HL-60 (cell line): Measurements from ENCODE around the gene OSBP2.

ENCODE experiments used
- DNase-seq, 2 experiments: peaks; one replicate each; pipeline ENCODE4 v3.0.0-alpha.2; 2010 to 2020; ENCODE audit warnings: low read depth in 1 of 2, low spot score in 1 of 2
- H3K27ac ChIP-seq: fragments of 250-450 bp; sonication (Bioruptor Pico); replicated peaks from 2 replicates; pipeline ENCODE4 v1.5.1; 2020; ENCODE audit warnings: mild to moderate bottlenecking, moderate library complexity
- H3K27me3 ChIP-seq: fragments of 250-450 bp; sonication (Bioruptor Pico); 2 replicates; pipeline ENCODE4 v1.5.1; 2021; ENCODE audit warnings: mild to moderate bottlenecking, moderate library complexity; ENCODE audit not compliant: insufficient read depth, poor library complexity, severe bottlenecking
- H3K4me3 ChIP-seq: replicated peaks from 2 replicates; pipeline ENCODE4 v1.5.1; 2011; ENCODE audit warnings: mild to moderate bottlenecking, control low read depth, low read length; ENCODE audit not compliant: insufficient read depth
- CTCF ChIP-seq: IDR thresholded peaks from one replicate; pipeline ENCODE4 v1.5.1; 2011; ENCODE audit warnings: low read length, control low read depth, inconsistent platforms; ENCODE audit not compliant: insufficient read depth
- GABPA ChIP-seq: IDR thresholded peaks from 2 replicates; pipeline ENCODE4 v1.6.1; 2012; ENCODE audit warnings: low read depth
- POLR2AphosphoS5 ChIP-seq: IDR thresholded peaks from 2 replicates; pipeline ENCODE4 v1.6.1; 2012; ENCODE audit warnings: low read depth
- REST ChIP-seq: IDR thresholded peaks from 2 replicates; pipeline ENCODE4 v1.6.1; 2012; ENCODE audit warnings: low read depth; ENCODE audit not compliant: insufficient replicate concordance
- SPI1 ChIP-seq: IDR thresholded peaks from 2 replicates; pipeline ENCODE4 v1.6.1; 2012; ENCODE audit warnings: low read depth, mild to moderate bottlenecking, borderline replicate concordance

OSBP2 gene

GRCh38 chr22:30880181-30880601 lies 185.5 kb downstream of the OSBP2 start:
- TF ChIP-seq SPI1: no peak
- no peak for TF ChIP-seq CTCF
- no peak for TF ChIP-seq POLR2AphosphoS5
- no peak for TF ChIP-seq REST
- no peak for TF ChIP-seq GABPA
- Histone ChIP-seq H3K27me3 (no peaks in the 10 kb centered on the region), H3K27ac (no peak overlapping the region), H3K4me3 (no peak overlapping the region)
- DNase-seq: no peak

GRCh38 chr22:30880847-30881246 lies 186.2 kb downstream of the OSBP2 start:
- no peak overlapping the region for H3K27ac ChIP-seq
- no peak for DNase-seq
- H3K4me3 ChIP-seq: no peak overlapping the region
- no peaks in the 10 kb centered on the region for H3K27me3 ChIP-seq
- TF ChIP-seq GABPA (no peak), CTCF (no peak), SPI1 (no peak), REST (no peak), POLR2AphosphoS5 (no peak)

GRCh38 chr22:30881361-30882183 lies 186.9 kb downstream of the OSBP2 start:
- TF ChIP-seq CTCF (no peak), GABPA (no peak), POLR2AphosphoS5 (no peak), REST (no peak), SPI1 (no peak)
- no peak for DNase-seq
- Histone ChIP-seq H3K27me3 (no peaks in the 10 kb centered on the region), H3K4me3 (no peak overlapping the region), H3K27ac (no peak overlapping the region)
